Measurements from ENCODE around the gene LRP1B.
"Not testable (repeated sequence)": the region's sequence is repeated elsewhere in the genome, so short reads cannot be mapped to it uniquely, and the experiment has no call there.

The LRP1B gene

DNA sequence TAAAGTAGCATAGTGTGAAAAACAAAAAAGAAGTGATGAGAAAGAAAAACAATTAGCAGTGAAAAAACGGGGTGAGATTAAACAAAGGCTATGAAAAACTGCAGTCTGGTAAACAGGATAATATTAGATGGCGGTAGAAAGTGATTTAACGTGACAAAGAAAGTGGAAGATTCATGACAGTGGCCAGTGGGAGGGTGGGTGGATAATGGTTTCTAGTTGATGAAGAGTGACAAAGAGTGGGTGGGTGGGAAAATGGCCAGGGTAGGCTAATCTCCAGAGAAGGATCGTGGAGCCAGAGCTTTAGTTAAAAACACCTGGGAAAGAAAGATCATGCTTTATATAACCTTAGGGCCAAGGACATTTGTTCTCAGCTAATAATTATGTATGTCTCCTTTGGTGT, 1667.8 kb downstream of the LRP1B start:
- no peak for DNase-seq (ENCODE audit: low read depth in 2 of 2)

- no peak for DNase-seq (ENCODE audit: low read depth in 2 of 2)
Measured at GRCh38 chr2:140457483-140457882, 1673.3 kb downstream of the LRP1B start.

DNA sequence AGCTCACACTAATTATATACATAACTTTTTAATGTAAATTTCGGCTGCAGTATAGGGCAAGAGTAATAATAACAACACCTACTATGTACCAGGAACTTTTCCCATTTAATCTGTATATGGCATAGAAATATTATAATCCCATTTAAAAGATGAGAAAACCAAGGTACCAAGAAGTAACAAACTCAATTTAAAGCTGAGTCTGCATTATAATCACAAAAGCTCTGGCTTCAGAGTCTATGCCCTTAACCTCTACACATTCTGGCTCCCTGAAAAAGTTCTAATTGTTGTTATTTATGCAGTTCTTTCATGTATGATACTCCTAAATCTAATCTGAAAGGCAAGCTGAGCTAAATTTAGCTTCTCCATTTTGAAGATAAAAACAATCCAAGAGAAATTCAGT, 1675.5 kb downstream of the LRP1B start:
- no peak for DNase-seq (ENCODE audit: low read depth in 2 of 2)

DNA sequence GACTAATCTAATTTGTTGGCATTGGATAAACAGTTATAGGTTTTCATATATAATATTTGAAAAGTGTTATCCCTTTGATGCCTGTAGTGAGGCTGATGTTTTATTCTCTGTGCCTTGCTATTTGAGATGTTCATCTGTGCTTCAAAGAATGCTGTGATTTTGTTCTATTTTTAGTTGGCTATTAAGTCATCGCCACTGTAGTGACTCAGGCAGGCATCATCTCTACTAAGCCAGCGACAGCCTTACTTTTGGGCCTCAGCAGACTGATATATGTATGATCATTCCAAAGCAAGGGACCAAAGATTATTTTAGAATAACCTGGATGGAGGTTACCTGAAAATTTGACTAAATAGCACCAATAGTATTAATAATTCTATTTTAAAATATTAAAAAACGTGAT, 1676.1 kb downstream of the LRP1B start:
- peak; percentile 13 to 18 for DNase-seq (ENCODE audit: low read depth in 2 of 2)

DNA sequence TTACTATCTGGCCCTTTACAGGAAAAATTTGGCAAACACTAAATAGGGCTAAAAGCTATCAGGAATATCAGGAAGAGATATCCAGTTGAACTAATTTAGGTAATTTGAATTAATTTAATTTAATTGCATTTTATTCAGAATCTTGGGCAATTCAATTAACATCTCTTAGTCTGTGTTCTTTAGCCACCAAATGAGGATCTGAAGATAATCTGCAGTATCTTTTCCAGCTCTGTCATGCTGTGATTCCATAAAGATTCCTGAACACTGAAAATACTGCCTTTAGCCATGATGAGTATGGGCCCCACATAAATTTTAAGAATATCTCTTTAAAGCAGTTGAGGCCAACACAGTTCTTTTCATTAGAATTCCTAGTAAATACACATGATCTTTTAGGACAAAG, 1679.5 kb downstream of the LRP1B start:
- no peak for DNase-seq (ENCODE audit: low read depth in 2 of 2)

DNA sequence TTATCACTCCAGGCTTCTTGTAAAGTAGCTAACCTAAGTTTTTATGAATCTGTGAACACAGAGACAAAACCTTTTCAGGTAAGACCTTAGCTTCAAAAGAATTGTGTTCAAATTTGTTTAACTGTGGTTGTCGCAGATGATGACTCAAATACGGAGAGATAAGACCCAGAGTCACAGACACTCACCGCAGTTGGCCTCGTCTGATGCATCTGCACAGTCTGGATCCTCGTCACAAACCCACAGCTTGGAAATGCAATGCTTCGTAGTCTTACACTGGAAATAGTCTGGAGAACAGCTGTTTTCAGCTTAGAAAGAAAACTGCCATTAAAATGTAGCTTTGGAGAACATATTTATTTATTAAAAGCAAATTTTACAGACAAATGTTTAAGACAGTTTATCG, 1688.5 kb downstream of the LRP1B start:
- peak in 1 of 2 experiments; percentile 5 for DNase-seq (ENCODE audit: low read depth in 2 of 2)

DNA sequence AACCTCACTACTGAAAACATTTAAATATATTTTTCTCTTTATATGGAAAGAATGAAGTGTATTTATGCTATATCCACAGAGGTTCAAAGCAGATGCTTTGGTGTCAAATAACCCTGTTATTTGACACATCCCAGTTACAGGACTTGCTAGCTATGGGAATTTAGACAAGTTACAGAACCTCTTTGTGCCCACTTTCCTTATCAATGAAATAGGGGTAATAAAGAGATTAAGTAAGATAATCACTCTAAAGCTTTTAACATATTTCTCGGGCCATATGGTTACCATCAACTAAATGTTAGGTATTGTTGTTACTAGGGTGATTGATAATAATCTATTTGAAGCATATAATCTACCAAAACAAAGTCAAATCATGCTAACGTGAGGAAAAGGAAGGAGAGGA, 1690.0 kb downstream of the LRP1B start:
- no peak for DNase-seq (ENCODE audit: low read depth in 2 of 2)

GRCh38 chr2:140436936-140437335, 1693.9 kb downstream of the LRP1B start:
- DNase-seq (ENCODE audit: low read depth in 2 of 2), result no peak

DNA sequence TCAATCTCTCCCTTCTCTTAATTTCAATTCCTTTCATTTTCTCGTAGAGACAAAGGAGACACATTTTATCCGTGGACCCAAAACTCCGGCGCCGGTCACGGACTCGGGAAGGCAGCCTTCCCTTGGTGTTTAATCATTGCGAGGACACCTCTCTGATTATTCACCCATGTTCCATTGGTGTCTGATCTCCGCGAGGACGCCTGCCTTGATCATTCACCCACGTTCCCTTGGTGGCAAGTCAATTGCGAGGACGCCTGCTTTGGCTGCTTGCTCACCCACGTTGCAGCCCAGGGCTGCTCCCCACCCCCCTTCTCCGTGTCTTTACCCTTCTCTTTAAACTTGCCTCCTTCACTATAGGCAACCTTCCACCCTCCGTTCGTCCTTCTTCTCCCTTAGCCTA, 1703.8 kb downstream of the LRP1B start:
- not testable (repeated sequence) for DNase-seq (ENCODE audit: low read depth in 2 of 2)

GRCh38 chr2:140424471-140424870, 1706.3 kb downstream of the LRP1B start:
- no peak for DNase-seq (ENCODE audit: low read depth in 2 of 2)

- DNase-seq (ENCODE audit: low read depth in 2 of 2), result no peak
Measured at GRCh38 chr2:140422759-140423158, 1708.1 kb downstream of the LRP1B start.

- no peak for DNase-seq (ENCODE audit: low read depth in 2 of 2)
Measured at GRCh38 chr2:140417504-140417903, 1713.3 kb downstream of the LRP1B start.

- no peak for DNase-seq (ENCODE audit: low read depth in 2 of 2)
Measured at GRCh38 chr2:140416577-140416976, 1714.2 kb downstream of the LRP1B start.

GRCh38 chr2:140415035-140415434, 1715.8 kb downstream of the LRP1B start:
- DNase-seq (ENCODE audit: low read depth in 2 of 2), result not testable (repeated sequence)

DNA sequence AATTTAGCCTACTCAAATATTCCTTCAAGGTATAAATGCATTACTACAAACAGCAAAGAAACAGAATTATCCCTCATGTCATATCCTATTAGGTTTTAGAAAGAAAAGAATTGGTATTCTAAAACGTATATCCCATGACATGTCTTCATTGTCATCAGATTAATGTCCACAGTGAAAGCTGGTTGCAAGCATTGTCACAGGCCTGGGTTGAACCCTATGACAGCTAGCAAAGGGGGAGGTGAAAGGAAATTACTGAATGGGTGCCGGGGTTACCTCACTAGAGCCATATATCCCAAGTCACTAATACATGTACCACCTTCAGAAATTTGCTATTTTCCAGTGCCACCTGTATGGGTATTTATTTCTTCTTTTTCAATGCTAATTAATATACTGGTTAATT, 1720.1 kb downstream of the LRP1B start:
- no peak for DNase-seq (ENCODE audit: low read depth in 2 of 2)

GRCh38 chr2:140401056-140401455, 1729.8 kb downstream of the LRP1B start:
- no peak for DNase-seq (ENCODE audit: low read depth in 2 of 2)

DNA sequence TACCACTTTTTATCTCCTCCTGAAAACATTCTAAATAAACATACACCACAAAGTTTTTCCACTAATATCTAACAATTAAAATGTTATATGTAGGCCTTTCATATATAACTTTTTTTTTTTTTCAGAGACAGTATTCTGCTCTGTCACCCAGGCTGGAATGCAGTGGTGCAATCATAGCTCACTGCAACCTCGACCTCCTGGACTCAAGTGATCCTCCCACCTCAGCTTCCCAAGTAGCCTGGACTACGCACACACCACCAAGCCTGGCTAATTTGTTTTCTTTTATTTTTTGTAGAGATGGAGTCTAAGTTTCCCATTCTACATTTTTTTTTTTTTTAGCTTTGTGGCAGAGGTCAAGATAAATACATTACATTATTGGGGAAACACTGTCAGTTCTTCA, 1738.0 kb downstream of the LRP1B start:
- no peak for DNase-seq (ENCODE audit: low read depth in 2 of 2)

GRCh38 chr2:140384946-140385345, 1745.9 kb downstream of the LRP1B start:
- no peak for DNase-seq (ENCODE audit: low read depth in 2 of 2)

- DNase-seq (ENCODE audit: low read depth in 2 of 2), result no peak
Measured at GRCh38 chr2:140383781-140384180, 1747.0 kb downstream of the LRP1B start.

GRCh38 chr2:140376686-140377085, 1754.1 kb downstream of the LRP1B start:
- DNase-seq (ENCODE audit: low read depth in 2 of 2), result no peak

DNA sequence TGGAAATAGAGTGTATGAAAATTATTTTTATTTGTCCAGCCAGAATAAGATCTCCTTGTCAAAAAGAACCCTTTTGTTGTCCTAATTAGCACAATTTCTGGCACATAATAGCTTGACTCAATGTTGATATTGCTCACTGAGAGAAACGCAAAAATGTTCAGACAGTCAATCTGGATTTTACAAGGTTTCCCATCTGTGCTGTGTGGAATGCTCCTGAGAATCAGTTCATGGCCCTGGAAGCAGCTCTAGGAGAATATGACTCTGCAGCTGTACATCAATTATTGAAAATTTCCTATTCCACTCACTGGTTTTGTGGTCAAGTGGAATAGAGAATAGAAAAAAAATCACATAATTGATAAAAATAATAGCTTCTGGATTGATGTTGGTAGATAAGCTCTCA, 1767.7 kb downstream of the LRP1B start:
- no peak for DNase-seq (ENCODE audit: low read depth in 2 of 2)

GRCh38 chr2:140362361-140362760, 1768.5 kb downstream of the LRP1B start:
- DNase-seq (ENCODE audit: low read depth in 2 of 2), result no peak

- no peak for DNase-seq (ENCODE audit: low read depth in 2 of 2)
Measured at GRCh38 chr2:140359056-140359771, 1771.6 kb downstream of the LRP1B start.

GRCh38 chr2:140356697-140357096, 1774.1 kb downstream of the LRP1B start:
- no peak for DNase-seq (ENCODE audit: low read depth in 2 of 2)
